ENCODE measurements around the gene NUP88.

NUP88 gene

DNA sequence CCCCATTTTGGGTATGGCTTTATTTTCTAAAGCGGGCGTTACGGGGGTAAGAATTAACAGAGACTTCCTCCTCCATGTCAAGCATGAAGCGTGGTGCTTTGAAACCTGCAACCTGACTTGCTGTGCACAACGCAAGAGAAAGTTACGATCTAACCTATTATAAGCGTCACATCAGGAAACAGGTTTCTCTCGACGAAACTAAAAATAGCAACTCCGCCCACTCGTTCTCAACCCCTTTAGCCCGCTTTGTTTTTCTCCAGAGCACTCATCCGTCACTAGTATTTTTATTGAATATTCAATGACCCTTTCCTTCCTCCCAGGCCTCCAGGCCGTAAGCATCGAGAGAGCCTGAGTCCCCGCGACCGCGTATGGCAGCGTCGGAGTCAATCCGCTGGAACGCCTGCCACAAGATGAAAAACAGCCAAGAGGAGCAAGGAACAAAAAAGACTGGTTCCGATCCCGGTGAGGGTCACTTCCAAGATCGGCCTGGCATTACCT, 555 bp downstream of the NUP88 start:
- no peak for FAIRE-seq

DNA sequence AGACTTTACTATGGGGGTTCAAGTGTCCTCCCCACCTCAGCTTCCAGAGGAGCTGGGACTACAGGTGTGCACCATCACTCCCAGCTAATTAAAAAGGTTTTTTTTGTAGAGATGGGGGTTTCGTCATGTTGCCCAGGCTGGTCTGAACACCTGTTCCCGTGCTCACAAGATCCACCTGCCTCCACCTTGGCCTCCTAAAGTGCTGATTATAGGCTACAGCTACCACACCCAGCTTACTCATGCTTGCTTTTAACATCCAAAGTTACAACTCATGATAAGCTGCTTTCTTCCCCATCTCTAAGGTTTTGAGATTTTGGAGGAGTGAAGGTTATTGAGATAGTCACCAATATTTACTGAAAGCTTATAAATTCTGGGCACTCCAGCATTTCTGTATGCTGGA, 2.6 kb downstream of the NUP88 start:
- FAIRE-seq = no peak

DNA sequence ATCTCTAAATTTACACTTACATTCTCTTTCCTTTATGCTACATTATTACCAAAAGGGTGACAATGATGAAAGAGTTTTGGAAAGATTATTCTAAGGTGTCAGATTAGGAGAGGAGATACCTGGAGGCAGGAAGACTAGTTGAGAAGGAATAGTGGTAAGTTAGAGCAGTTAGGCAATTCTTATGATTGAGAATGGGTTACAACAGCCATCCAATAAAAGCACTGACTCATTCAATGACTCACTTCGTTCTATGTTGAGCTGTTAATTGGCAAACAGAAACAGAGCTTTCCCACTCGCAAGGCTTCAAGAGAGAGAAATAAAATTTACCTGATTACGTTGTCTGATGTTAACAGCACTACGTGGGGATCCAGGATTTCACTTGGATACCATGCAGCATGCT, 5.8 kb downstream of the NUP88 start:
- no peak for FAIRE-seq

DNA sequence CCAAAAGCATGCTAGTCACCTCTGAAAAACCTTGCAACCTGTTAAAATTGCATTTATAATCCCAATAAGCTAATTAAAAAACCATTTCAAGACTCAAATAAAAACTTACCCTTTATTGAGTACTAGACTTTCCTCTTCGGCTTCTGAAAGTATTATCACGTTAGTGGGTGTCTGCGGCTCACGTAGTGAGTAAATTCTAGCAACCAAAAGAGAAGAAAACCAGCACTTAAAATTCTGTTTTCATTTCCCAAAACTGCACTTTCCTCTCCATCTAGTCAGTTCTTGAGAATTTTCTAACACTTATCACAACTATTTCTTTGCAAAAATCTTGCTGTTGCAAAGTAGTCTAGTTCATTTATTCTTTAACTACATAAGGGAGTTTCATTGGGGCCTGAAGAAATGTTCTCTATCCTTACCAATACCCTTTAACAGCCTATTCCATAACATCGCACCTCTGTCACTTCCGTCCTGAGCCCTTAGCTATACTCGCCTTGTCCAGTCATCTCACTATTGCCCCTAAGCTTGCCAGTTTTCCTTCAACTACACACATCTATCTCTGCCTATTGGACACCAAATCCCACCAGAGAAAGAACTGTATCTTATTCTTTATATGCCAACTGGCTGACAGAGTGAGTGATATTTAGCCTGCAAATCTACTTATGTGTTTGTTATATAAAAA, 8.7 kb downstream of the NUP88 start:
- FAIRE-seq = no peak

DNA sequence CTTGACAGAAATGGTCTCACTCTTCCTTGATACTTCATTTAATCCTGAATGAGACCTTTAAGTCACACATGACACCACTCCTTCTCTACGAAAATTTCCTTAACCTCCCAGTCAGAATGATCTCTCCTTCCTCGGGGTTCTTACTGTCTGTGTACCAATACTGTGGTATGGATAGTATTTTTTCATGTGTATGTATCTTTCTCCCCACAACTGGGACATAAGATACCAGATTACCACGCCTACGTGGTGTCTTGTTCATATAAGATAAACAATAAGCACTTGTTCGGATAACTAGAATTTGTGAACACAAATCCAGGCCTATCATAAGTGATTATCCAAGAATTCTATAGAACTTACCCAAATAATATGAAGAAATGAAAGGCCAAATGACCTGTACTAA, 11.3 kb downstream of the NUP88 start:
- FAIRE-seq = no peak

DNA sequence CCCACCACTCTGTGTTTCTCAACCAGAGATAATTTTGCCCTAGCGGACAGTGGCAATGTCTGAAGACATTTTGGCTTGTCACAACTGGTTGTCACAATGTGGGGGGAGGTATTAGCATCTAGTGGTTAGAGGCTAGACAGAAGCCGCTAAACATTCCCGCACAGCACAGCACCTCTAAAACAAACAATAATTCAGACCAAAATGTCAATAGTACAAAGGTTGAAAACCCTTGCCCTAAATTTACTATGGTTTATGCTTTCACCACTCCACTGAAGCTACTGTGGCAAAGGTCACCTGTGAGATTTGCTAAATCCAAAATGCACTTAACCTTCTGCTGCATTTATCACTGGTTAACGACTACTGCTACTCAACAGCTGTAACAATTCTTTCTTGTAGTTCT, 14.1 kb downstream of the NUP88 start:
- no peak for FAIRE-seq

DNA sequence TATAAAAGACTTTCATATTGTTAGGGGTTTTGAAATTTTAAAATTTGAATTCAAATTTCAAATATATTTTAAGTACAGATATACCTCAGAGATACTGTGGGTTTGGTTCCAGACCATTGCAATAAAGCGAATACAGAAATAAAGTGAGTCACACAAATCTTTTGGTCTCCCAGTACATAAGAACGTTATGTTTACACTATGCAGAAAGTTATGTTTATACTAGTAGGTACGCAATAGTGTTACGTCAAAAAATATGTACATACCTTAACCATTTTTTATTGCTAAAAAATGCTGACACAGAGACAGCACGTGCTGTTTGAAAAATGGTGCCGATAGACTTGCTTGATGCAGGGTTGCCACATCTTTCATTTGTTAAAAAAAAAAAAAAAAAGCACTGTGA, 19.7 kb downstream of the NUP88 start:
- no peak for FAIRE-seq

DNA sequence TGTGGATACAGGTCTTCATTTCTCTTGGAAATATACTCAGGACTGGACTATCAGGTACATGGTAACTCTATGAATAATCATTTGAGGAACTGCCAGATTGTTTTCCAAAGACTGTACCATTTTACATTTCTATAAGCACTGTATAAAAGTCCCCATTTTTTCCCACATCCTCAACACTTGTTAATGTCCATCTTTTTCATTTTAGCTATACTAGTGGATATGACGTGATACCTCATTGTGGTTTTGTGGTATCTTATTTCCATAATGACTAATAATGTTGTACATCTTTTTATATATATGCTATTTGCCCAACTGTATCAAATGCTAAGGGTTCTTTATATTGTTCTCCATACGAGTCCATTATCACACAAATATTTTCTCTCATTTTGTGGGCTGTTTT, 22.9 kb downstream of the NUP88 start:
- no peak for FAIRE-seq

DNA sequence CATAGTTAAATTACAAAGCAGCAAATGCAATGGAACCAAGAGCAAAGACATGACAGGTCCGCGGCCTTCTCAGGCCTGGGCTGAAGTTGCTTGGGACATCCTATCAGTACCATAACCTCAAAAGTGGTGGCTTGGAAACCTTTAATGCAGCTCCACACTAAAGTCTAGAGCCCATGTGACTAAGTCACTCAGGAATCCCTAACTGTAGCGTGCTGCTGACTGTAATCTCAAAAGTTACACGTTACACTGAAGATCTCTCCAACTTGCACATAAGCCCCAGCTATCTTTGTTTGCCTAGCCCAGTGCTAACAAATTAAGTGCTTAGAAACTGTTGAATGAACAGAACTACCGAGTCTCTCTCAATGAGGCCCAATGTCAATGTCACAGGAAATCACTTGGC, 27.8 kb downstream of the NUP88 start:
- no peak for FAIRE-seq

DNA sequence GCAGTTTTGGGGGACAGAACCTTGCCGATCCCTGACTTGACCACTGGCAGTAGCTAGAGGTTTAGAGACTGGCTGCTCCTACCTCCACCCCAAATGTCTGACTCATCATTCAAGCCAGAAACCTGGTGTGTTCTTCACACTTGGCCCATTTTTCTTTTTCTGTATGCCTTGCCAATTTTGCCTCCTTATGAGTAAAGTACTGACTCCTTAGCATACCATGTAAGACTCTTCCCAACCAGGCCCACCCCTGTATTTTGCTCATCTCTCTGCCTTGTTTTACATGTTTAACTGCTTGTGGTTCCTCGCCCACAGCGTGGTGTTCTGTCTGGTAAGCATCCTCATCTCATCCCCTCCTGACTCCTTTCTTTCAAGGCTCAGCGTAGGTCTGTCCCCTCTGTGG, 37.9 kb downstream of the NUP88 start:
- FAIRE-seq = no peak

DNA sequence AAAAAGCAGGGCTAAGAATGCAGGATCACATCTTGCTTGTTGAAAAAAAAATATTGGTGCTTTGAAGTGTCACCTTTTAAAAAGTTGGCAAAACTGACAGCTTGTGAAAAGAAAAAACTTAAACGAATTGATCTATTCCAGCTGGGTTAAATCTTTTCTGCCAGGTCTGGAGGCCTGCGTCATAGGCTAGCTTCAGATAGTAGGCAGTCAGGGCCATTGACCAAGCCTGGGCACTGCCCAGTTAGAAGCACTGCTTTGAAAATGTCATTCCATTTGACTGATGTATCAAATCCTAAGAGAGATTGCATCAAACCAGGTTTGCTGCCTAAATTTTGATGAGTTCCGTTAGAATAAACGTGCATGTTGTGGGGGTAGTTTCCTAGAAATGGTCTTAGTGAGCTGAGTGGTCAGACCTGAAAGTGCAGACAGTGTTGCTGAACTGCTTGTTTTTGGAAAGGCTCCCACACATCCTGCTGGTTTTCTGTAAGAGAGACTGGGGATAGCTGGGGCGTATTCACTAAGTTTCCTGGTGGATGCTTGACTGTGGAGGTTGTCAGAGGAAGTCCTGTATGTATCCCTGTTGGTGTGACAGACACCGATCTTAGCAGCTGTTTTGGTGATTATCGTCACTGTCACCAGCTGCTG, 38.8 kb downstream of the NUP88 start:
- no peak for FAIRE-seq

DNA sequence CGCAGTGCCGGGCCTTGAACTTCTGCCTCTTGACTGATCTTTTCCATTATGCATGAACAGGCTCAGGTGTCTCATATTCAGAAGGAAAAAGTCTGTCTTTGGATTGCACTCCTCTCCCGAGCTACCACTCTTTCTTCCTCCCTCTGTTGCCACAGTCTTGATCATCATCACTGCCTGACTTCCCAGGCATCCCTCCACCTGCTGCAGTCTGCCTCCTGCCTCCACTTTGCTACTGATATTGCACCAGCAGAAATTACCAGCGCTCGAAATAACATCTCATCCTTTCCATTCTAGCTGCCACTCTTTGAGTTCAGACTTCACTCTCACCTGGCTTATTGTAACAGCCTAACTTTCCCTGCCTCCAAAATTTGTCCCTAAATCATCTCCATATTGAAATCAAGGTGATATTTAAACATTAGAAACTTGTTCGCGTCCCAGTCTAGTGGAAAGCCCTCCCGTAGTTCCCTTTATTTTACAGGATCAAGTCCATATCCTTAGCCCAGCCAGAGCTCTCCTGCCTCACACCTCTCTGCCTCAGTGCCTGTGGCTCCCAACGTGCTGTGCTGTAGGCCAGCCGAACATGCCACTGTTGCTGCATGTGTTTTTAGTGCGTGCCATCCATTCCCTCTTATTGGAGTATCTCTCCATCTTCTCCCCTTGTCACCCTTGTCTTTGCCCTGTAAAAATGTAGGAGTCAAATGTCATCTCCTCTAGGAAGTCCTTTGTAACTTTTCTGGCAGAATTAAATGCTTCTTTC, 39.9 kb downstream of the NUP88 start:
- no peak for FAIRE-seq

DNA sequence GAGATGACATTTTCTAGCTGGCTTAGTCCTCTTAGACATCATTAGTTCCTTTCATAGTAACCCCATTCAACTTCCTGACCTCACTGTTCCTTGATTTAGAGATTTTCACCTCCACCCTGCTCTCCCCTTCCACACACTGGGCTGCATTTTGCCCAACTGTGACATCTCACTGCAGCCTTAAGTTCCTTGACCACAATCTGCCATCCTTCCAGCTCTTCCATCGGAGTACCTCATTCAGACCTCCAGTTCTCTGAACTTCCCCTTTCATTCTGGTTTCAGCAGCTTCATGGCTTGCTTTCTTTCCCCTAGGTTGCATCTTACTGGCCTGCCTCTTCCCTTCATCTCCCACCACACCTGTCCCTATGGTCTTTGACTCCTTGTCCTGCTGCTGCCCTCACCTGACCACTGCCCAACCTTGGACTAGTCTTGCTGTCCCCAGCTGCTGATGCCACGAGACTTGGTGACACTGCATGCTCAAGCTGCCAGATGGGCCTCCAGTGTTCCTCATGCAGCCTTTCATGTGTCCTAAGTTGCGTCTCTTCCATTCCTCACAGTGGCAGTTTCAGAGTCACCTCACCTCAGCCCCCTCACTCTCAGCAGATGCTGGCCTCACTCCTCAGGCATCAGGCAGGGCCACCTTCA, 40.8 kb downstream of the NUP88 start:
- FAIRE-seq = no peak

DNA sequence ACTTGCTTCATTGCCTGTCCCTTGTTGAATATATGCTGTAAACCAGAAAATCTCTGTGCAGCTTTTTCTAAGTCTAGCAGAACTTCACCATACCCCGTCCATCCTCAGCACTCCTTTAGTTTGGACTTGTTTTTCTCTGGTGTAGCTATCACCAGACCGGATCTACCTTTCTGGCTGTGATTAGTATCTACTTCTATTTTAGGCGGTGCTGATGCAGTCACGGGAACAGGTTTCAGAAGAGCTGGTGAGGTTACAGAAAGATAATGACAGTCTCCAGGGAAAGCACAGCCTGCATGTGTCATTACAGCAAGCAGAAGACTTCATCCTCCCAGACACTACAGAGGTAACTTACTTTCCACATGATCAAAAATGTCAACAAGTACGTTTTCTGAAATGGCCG, 46.4 kb downstream of the NUP88 start:
- FAIRE-seq = no peak

DNA sequence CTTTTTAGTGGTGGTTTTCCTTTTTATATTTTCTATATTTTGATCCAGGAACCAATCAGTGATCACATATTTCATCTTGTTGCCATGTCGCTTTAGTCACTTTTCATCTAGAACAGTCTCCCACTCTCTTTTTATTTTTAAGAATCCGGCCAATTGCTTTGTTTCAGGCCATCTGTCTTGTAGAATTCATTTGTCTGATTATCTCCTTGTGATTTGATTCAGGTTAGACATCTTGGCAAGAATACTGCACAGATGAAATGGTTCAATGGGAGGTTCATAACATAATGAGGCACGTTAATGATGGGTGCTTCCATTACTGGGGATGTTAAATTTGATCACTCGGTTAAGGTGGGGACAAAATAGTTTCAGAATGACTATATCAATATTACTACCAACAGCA, 49.1 kb downstream of the NUP88 start:
- FAIRE-seq = no peak

DNA sequence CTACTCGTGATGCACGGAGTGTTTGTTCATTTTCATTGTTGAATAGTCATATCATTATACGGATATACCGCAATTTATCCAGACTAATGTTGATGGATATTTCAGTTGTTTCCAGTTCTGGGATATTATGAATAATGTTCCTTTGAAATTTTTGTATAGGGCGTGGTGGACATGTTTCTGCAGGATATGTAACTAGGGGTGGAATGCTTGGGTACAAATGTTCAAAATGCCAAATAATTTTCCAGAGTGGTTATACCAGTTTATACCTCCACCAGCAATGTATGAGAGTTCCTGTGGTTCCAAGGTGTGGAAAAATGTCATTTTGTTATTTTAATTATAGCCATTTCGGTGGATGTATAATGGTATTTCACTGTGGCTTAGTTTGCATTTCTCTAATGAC, 53.6 kb downstream of the NUP88 start:
- no peak for FAIRE-seq

DNA sequence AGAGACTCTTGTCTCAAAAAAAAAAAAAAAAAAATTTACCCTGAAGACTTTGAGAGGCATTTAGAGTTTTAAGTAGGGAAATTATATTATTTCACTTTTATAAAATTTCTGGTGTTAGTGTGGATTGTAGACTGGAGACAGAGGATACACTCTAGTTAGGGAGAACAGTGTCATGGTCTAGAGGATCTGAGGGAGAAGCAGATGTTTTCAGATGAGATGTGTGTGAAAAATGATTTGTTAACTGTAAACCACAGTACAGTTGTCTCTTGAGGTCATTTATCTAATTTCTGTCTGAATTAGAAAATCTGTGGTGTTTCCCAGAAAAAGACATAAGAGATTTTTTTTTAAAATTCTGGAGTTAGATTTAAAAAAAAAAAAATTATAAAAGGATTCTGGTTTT, 54.8 kb downstream of the NUP88 start:
- FAIRE-seq = no peak

DNA sequence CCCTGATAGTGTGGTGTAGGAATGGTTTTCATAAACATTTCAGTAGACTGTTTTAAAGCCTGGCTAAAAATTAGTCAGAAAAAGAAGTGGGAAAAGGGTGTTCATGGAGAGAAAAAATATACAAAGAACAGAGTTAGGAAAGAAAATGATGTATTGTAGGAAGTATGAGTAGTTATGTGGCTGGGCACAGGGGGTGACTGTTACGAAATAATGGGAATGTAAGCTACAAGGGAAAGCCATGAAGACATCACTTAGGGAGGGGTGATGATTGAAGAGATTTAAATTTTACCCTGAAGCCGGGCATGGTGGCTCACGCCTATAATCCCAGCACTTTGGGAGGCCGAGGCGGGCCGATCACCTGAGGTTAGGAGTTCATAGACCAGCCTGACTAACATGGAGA, 55.3 kb downstream of the NUP88 start:
- no peak for FAIRE-seq

DNA sequence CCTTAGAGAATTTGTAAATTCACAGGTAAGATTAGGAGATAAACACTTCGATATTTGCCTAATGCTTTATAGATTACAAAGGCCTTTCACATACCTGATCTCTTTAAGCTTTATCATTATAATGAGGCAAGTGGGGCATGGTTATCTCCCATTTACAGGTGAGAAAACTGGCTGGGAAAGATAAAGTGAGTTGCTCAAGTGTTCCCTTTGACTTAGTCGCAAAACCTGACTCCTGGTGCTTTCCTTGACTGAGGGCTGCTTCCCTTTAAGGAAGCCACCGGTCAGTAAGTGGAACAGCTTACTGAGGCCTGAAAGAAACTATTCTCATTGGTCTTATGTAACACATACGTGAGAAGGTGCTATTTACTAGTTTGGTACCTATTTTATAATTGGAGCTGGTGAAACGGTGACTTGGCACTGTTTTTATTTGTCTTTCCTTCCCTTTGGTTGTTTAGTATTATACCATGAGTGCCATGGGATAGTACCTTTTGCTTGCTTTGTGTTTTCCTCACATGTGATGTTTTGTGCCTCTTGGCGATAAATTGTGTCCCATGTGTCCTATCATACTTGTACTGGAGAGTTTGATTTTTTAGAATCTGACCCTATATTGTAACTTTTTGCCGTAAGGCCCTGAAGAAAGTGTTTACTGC, 57.2 kb downstream of the NUP88 start:
- no peak for FAIRE-seq

DNA sequence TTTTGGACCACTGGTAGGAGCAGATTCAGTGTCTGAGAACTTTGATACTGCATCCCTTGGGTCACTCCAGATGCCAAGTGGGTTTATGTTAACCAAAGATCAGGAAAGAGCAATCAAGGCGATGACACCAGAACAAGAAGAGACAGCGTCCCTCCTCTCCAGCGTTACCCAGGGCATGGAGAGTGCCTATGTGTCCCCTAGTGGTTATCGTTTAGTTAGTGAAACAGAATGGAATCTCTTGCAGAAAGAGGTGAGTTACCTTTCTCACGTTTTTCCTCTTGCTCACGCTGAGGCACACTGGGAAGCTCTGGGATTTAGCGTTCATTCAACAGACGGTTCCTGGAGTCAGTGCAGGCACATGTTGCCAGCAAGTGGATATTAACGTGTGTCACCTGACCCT, 58.0 kb downstream of the NUP88 start:
- no peak for FAIRE-seq

DNA sequence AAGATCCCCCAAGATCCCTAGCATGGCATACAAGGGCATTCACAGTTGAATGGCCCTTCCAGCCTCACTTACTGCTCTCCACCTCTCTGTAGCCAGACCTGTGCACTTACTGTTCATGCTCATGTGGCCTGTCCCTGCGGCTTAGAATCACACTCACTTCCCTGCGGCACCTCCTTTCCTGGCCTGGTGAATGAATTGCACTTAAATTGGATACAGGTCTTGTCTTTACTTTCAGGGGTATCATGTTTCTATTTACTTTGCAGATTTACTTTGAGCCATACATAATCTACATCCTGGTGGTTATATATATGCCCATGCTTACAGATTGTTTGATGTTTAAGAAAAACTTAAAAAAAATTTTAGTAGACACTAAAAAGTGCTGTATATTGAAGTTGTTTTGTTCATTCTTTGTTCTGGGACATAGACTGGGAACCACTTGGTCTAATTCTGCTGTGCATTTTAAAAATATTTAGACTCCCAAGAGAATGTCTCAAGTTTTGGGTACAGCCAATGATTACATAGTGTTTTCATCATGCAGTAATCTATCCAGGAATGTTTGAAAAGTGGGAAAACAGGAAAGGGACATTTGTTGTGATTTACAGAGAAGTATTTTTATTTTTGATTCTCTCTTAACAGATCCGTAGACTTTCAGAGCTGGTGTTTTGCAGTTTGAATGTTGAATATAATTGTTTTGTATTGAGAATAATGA, 63.9 kb downstream of the NUP88 start:
- no peak for FAIRE-seq

DNA sequence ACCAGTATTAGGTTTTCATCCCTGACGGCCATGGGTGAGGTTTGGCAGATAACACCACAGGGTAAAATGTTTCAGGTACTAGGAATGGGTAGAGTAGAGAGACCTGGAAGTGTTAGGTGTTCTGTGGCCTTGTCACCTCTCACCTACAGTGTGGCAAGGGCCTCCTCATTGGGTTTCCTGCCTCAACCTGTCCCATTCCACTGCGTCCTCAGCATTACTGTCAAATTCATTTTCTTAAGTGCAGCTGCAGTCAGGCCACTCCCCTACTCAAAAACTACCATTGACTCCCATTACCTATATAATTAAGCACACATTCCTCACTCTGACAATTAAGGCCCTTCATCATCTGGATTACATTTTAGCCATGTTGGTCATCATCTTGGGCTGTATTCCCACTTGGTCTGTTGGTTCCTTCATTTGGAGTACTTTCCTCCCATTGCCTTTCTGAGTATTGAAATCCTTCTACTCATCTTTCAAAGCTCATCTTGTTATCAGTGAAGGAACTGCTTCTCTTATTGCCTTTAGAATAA, 64.5 kb downstream of the NUP88 start:
- FAIRE-seq = no peak
